Epithelial cell of proximal tubule (primary cell): Measurements from ENCODE around the gene GALNT14. TPM values are rescaled to one million over a fixed set of nuclear protein-coding genes. Genes with fewer than 3 reads are reported as not detected.

Experiments used
- DNase-seq: peaks from one replicate; pipeline ENCODE4 v3.0.0-alpha.2; 2011; ENCODE audit warnings: low read depth
- H3K4me3 ChIP-seq: 2 replicates; pipeline ENCODE4 v1.5.1; 2011; ENCODE audit warnings: low read depth, mild to moderate bottlenecking, low read length
- total RNA-seq: library from RNA; depleted of rRNA; stranded (reverse); fragments of >200 nt; gene quantifications from 2 replicates; pipeline ENCODE4 v1.2.3, GENCODE V29; 2015
- TF ChIP-seq, protein P1 (sequence below): conservative IDR thresholded peaks from 2 replicates; pipeline ENCODE4 v1.5.1; 2012; ENCODE audit warnings: low read depth, mild to moderate bottlenecking, low read length

GALNT14 gene
- total RNA-seq, 1 donor from 2014 or later, result 80.7 TPM

DNA sequence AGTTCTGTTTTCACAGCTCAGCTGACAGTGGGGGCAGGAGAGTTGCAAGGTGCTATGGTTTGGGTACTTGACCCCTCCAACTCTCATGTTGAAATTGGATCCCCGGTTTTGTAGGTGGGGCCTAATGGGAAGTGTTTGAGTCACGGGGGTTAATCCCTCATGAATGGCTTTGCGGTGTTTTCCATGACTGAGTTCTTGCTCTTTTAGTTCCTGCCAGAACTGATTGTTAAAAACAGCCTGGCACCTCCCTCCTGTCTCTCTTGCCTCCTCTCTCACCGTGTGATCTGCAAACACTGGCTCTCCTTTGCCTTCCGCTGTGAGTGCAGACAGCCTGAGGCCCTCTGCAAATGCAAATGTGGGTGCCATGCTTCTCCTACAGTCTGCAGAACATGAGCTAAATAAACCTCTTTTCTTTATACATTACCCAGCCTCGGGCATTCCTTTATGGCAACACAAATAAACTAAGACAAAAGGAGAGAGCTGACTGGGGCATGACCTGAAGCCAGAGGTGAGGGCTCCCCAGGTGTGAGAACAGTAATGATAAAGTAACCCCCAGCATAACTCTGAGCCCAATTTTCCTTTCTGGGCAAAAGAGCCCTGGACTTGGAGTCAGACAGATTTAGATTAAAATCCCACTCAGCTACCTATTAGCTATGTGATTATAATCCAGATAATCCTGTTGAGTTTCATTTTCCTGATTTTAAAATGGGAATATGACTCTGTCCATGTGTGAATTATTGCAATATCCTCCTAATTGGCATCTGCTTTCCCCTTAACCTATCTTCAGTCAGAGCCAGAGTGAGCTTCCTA lies 266.1 kb downstream of the GALNT14 start:
- TF ChIP-seq, protein P1, sequence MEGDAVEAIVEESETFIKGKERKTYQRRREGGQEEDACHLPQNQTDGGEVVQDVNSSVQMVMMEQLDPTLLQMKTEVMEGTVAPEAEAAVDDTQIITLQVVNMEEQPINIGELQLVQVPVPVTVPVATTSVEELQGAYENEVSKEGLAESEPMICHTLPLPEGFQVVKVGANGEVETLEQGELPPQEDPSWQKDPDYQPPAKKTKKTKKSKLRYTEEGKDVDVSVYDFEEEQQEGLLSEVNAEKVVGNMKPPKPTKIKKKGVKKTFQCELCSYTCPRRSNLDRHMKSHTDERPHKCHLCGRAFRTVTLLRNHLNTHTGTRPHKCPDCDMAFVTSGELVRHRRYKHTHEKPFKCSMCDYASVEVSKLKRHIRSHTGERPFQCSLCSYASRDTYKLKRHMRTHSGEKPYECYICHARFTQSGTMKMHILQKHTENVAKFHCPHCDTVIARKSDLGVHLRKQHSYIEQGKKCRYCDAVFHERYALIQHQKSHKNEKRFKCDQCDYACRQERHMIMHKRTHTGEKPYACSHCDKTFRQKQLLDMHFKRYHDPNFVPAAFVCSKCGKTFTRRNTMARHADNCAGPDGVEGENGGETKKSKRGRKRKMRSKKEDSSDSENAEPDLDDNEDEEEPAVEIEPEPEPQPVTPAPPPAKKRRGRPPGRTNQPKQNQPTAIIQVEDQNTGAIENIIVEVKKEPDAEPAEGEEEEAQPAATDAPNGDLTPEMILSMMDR, result no peak
- H3K4me3 ChIP-seq, result no peak overlapping the region
- DNase-seq, result peak; percentile 37

DNA sequence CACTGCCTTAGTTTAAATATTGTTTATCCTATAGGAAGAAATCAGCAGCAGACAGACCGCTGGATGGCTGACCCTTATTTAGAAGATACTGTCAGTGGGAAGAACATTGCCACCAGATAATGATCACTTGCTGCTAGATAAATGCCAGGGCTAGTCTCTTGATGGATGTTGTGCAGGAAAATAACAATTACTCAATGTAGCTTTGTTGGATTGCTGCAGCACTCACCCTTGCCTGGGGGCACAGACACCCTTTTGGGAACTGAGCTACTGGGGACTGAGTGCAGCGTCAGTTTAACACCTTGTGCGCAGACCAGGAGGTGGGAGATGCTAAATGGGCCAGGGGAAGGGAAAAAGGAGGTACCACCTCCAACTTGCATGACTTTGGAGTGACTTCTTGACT lies 266.8 kb downstream of the GALNT14 start:
- TF ChIP-seq, protein P1, result no peak
- DNase-seq, result no peak
- H3K4me3 ChIP-seq, result no peak overlapping the region

GRCh38 chr2:30869988-30870387 lies 268.3 kb downstream of the GALNT14 start:
- peak; percentile 47 for DNase-seq
- TF ChIP-seq, protein P1, result peak; percentile 44
- H3K4me3 ChIP-seq, result no peak overlapping the region

- no peak overlapping the region for H3K4me3 ChIP-seq
- DNase-seq, result no peak
- TF ChIP-seq, protein P1, result no peak
These were observed 270.9 kb downstream of the GALNT14 start for GRCh38 chr2:30867385-30867784.

DNA sequence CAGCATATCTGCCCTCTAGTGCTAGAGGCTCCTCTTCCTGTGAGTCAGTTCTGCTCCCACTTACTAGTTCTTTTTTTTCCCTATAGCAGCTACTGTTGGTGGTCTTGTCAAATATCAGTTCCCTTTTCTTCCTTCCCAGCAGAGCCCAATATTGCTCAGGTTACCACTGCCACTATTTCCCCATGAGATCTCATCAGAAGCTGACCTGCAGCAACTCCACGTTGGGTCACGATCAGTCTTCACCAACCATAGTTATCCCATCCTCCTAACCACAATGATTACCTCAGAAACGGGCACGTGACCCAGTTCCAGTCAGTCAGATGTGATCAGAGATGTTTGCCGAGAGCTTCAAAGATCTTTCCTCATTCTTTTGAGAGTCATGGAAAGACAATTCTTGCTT lies 271.3 kb downstream of the GALNT14 start:
- TF ChIP-seq, protein P1, result no peak
- no peak for DNase-seq
- H3K4me3 ChIP-seq, result no peak overlapping the region

- DNase-seq, result no peak
- TF ChIP-seq, protein P1, result no peak
- no peak overlapping the region for H3K4me3 ChIP-seq
These were observed 272.2 kb downstream of the GALNT14 start for GRCh38 chr2:30865892-30866681.

DNA sequence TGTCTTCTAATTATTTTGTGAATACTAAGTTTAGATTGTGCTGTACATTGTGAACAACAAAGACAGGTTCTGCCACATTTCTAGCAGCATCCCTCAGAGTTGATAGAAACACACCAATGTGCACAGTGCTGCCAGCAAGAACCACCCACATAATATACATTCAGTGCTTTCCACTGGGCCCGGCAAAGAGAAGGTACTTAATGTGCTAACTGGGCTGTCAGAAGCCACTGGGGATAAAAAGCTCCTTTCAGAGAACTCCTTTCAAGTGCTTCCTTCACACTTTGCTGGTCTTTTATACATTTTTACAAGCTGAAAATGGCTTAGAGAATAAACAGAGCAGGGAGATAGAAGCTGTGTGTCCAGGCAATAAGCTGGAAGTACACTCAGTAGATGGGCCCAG lies 273.0 kb downstream of the GALNT14 start:
- TF ChIP-seq, protein P1, result no peak
- no peak for DNase-seq

More for the DNA sequence above, 273.0 kb downstream of the GALNT14 start:
- H3K4me3 ChIP-seq, result no peak overlapping the region
